Measurements from ENCODE around the gene SPATA24. TPM values are rescaled to one million over a fixed set of nuclear protein-coding genes. Genes with fewer than 3 reads are reported as not detected.

SPATA24 gene
- total and polyA plus RNA-seq, 2 of the 8 experiments (the other 6 are each of a cell fraction or from before 2014, with no cell fraction given) = 5.8 to 9.4 TPM

- WGBS, 2 experiments (ENCODE audit: extremely low coverage in 1 of 2, insufficient coverage in 1 of 2, insufficient read length in 1 of 2, insufficient replicate concordance in 2 of 2, low coverage in 1 of 2, low lambda C conversion rate in 2 of 2, missing lambda C conversion rate in 1 of 2) = 94% methylated on average over 9 of the region's 9 CpGs; no CpG with 5 or more reads in 1 of the 2 experiments
- CTCF ChIA-PET (ENCODE audit: partially characterized antibody) = interaction anchor here (0.9 to 1.5 kb wide), 4 partner anchors 12 to 362 kb away, joined by 3 to 6 read pairs (median 4); partner anchors contain the start of gene PROB1
- DNase-seq (ENCODE audit: low read depth in 1 of 2, low spot score in 2 of 2) (no peak), FAIRE-seq (no peak)
- Histone ChIP-seq H3K9ac (replicated peaks in 1 of 4; ENCODE audit: extremely low read depth in 1 of 4, low read depth in 3 of 4, low read length in 3 of 4) (no peak overlapping the region), H2BK12ac (ENCODE audit: low read depth, low read length) (no peak overlapping the region), H3K18ac (ENCODE audit: extremely low read depth, low read length) (no peak overlapping the region), H3K36me3 (ENCODE audit: control insufficient read depth in 2 of 4, insufficient read depth in 4 of 4, low read length in 3 of 4) (peaks cover 2 to 21% (median 6%) of the 10 kb centered on the region in 4 experiments; a peak in 5 of 8 replicates), H2BK15ac (ENCODE audit: low read length) (no peak overlapping the region), H3K4me1 (replicated peaks in 1 of 4; ENCODE audit: control insufficient read depth in 3 of 4, insufficient read depth in 4 of 4, low read length in 3 of 4) (peaks cover 4 to 6% (median 5%) of the 10 kb centered on the region in 4 experiments; a peak in 4 of 7 replicates), H2AK5ac (ENCODE audit: low read depth, low read length) (no peak overlapping the region), H3K23me2 (ENCODE audit: low read depth, low read length) (no peaks in the 10 kb centered on the region), H3K9me3 (ENCODE audit: insufficient read depth in 2 of 2, low read depth in 1 of 2, low read length in 1 of 2) (no peaks in the 10 kb centered on the region), H2BK120ac (replicated peaks; ENCODE audit: low read depth, low read length) (no peak overlapping the region), H4K20me1 (replicated peaks in 1 of 2; ENCODE audit: control insufficient read depth in 1 of 2, insufficient read depth in 2 of 2, low read length in 2 of 2) (no peaks in the 10 kb centered on the region), H3K56ac (replicated peaks; ENCODE audit: insufficient read length, low read depth, low read length) (no peak overlapping the region), H4K5ac (ENCODE audit: insufficient read length, low read depth, low read length) (no peak overlapping the region), H3K79me2 (ENCODE audit: control insufficient read depth in 1 of 2, insufficient read depth in 2 of 2, low read length in 2 of 2) (no peaks in the 10 kb centered on the region), H3K79me1 (ENCODE audit: low read depth, low read length) (no peaks in the 10 kb centered on the region), H3K4me3 (ENCODE audit: extremely low read depth in 1 of 4, insufficient read depth in 2 of 4, low read depth in 3 of 4, low read length in 4 of 4) (no peak overlapping the region), H2BK20ac (ENCODE audit: low read length) (no peak overlapping the region), H3K27ac (ENCODE audit: low read depth, low read length) (no peak overlapping the region), H3K23ac (ENCODE audit: insufficient read length) (no peak overlapping the region), H2BK5ac (ENCODE audit: low read depth, low read length) (no peak overlapping the region), H3K27me3 (replicated peaks in 1 of 4; ENCODE audit: control insufficient read depth in 3 of 4, extremely low read depth in 1 of 4, insufficient read depth in 3 of 4, low read length in 3 of 4) (no peaks in the 10 kb centered on the region), H3K4me2 (ENCODE audit: insufficient read depth in 1 of 2, low read depth in 2 of 2, low read length in 2 of 2) (no peak overlapping the region), H3K14ac (ENCODE audit: insufficient read length) (no peak overlapping the region), H4K8ac (ENCODE audit: extremely low read depth, insufficient read depth, low read length) (no peak overlapping the region), H3K4ac (replicated peaks; ENCODE audit: insufficient read length, low read depth, low read length) (no peak overlapping the region), H2AFZ (ENCODE audit: low read length) (no peak overlapping the region), H4K91ac (replicated peaks; ENCODE audit: insufficient read length, low read length) (no peak overlapping the region)
- POLR2A ChIA-PET (ENCODE audit: partially characterized antibody) = interaction anchor here (0.8 to 1.3 kb wide), 2 partner anchors 8 to 59 kb away, joined by 3 read pairs; no protein-coding TSS in a partner anchor
Measured at GRCh38 chr5:139414581-139415130, 10.8 kb upstream of the SPATA24 start.

Measured in H1 (cell line).